ENCODE measurements around the gene RCVRN. TPM values are rescaled to one million over a fixed set of nuclear protein-coding genes. Genes with fewer than 3 reads are reported as not detected.
"Not testable (repeated sequence)": the region's sequence is repeated elsewhere in the genome, so short reads cannot be mapped to it uniquely, and the experiment has no call there.

Gene RCVRN
- total RNA-seq, 2 experiments from 2014 or later: not detected

DNA sequence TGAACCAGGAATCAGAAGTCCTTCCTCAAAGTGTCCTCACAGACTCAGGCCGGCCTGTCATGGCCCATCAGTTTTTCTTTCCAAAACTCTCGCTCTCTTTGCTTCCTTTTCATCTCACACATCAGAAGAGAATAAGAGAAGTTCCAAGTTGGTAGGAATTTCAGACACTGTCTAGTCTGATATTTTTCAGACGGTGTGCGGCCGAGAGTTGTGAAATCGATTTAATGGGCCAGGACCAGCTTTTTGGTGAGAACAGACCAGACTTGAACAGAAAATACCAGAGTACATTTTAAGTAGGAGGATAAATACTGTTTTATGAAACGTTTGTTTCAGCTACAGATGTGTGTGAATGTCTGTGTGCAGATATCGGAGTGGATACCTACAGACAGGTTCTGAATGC is 24.8 kb upstream of the RCVRN start:
- no peaks in the 10 kb centered on the region for H3K27me3 Mint-ChIP-seq
- H3K9me3 Mint-ChIP-seq: no peaks in the 10 kb centered on the region
- no peaks in the 10 kb centered on the region for H3K4me1 Mint-ChIP-seq
- H3K4me3 Mint-ChIP-seq: no peak overlapping the region
- H3K36me3 Mint-ChIP-seq: no peaks in the 10 kb centered on the region
- no peak overlapping the region for H3K27ac Mint-ChIP-seq
- no peak for DNase-seq

DNA sequence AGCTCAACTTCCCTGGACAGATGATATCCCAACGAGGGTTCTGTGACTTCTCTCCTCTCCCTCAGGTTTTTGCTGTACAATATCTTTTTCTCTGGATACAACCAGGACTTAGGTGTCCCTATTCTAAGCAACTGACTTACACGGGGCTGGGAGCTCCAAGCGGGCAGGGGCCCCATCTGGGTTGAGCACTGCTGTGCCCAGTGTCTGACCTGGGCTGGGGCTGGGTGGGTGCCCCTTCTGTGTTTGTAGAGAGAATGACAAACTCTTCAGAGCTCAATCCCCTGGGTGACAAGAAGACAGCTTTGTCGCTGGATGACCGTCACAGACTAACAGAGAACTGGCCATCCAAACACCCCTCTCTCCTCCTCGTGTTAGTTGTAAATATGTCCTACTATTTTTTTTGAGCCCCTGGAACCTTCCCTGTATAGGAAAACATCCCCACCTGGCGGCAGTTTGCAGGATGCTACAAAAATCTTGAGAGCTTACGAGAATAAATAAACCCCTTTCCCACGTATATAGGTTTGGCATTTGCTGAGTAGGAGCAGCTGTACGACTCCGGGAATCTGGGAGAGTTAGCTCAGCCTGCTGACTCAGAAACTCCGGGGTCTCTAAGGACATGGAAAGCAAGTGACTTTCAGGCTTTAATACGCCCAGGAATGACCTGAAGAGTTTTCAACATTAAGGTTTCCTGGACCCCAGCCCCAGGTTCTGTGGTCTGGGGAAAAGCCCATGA is 23.7 kb upstream of the RCVRN start:
- H3K27ac Mint-ChIP-seq: no peak overlapping the region
- H3K36me3 Mint-ChIP-seq: no peaks in the 10 kb centered on the region
- H3K27me3 Mint-ChIP-seq: no peaks in the 10 kb centered on the region
- H3K9me3 Mint-ChIP-seq: no peaks in the 10 kb centered on the region
- H3K4me3 Mint-ChIP-seq: no peak overlapping the region
- no peak for DNase-seq
- H3K4me1 Mint-ChIP-seq: peaks cover 2% of the 10 kb centered on the region

DNA sequence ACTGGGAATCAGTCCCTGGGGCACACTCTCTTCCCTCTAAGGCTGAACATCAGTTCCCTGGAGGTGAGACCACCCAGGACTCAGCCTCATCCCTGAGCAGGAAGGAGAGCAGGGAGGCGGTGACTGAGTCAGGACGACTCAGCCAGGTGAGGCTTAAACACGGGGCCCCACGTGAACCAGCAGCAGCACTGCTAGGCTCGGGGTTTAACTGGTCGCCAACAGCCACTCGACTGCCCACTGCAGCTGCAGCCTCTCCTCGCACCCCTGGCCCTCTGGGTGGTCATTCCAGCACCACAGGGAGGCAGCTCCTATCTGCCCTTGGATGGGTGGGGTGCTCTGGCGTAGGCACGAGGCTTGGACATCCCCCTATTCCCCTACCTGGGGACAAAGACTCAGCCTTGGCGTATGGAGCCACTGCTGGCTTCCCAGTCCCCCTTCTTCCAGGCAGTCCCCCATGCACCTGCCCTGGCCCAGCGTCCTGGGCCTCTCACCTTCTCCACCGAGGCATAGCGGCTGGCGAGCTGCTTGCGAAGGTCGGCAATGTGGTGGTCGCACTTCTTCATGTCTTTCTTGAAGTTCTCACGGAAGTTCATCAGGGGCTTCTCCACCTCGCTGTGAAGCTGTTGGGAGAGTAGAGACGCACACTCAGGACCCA is 21.2 kb upstream of the RCVRN start:
- Mint-ChIP-seq H3K36me3 (no peaks in the 10 kb centered on the region), H3K4me1 (peaks cover 2% of the 10 kb centered on the region), H3K27ac (no peak overlapping the region), H3K9me3 (no peaks in the 10 kb centered on the region), H3K4me3 (no peak overlapping the region), H3K27me3 (no peaks in the 10 kb centered on the region)
- DNase-seq: no peak

DNA sequence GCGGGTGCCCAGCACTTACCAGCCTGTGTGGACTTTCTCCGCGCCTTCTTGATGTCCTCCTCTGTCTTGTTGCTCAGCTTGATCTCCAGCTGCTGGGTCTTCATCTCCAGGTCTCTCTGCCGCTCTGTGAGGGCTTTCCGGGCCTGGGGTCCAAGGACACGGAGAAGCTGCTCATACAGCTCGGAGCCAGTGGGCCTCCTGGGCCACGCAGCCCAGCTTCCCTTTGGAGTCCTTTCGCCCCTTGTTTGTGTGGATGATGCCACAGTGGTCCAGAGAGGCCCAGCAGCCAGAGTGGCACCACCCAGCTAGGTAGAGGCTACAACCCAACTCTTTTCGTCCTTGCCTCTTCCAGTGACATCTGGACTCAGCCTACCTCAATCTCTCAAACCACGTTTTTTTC is 20.4 kb upstream of the RCVRN start:
- no peak overlapping the region for H3K27ac Mint-ChIP-seq
- H3K9me3 Mint-ChIP-seq: no peaks in the 10 kb centered on the region
- no peak for DNase-seq
- no peaks in the 10 kb centered on the region for H3K27me3 Mint-ChIP-seq
- H3K36me3 Mint-ChIP-seq: no peaks in the 10 kb centered on the region
- H3K4me3 Mint-ChIP-seq: no peak overlapping the region
- peaks cover 2% of the 10 kb centered on the region for H3K4me1 Mint-ChIP-seq

DNA sequence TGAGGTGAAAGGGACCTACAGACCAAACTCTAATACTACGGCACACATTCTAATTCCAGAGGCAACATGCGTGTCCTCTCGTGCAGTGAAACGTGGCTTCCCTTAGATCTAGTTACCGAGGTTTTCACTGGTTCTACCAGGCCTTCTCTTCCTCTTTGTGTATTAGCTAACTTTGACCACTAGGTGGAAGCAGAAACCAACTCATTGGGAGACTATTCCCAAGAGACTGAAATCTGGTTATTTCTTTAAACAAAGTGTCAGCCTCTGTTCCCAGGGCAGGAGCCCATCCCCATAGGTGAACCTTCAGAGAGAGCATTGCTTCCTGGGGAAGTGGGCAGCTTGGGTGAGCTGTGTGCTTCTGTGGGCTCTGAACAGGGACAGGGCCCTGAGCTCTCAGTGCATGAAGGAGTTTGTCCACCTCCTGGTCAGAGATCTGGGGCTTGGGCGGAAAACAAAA is 19.7 kb upstream of the RCVRN start:
- no peak for DNase-seq

DNA sequence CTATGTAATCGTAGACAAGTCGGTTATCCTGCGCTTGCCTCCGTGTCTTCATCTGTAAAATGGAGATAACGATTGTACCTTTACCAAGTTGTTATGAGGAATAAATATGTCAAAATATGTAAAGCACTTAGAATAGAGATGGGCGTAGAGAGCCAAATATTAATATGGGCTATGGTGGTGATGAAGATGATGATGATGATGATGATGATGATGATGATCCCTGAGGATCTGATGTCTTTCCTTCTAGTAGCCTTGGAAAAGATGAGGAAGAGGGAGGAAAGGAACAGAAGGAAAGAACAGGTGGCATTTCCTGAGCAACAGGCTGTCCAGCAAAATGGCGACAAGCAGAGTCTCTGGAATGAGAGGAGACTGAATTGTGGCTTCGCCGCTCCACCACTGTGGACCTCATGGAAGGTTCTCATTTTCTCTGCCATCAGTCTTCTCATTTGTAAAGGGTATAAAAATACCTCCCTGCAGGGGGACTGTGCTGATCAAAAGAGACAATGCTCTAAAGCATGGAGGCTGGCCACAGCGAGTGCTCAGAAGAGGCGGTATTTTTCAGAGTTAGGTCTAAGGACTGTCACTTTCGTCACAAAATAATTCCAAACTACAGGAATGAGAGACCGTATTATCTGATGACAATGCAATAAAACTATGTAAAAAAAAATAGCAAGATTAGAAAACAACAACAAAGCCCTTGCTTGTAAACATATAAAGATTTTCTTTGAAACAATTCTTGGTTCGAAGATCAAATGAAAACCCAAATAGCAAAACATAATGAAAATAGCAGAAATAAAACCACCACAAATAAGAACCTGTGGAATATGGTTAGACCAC is 17.2 kb upstream of the RCVRN start:
- Mint-ChIP-seq H3K27ac (no peak overlapping the region), H3K36me3 (no peaks in the 10 kb centered on the region), H3K4me3 (no peak overlapping the region), H3K27me3 (no peaks in the 10 kb centered on the region), H3K4me1 (peaks cover 2% of the 10 kb centered on the region), H3K9me3 (no peaks in the 10 kb centered on the region)
- DNase-seq: no peak

More for the DNA sequence above, 19.7 kb upstream of the RCVRN start:
- Mint-ChIP-seq H3K4me1 (peaks cover 2% of the 10 kb centered on the region), H3K27ac (no peak overlapping the region), H3K9me3 (no peaks in the 10 kb centered on the region), H3K4me3 (no peak overlapping the region), H3K27me3 (no peaks in the 10 kb centered on the region), H3K36me3 (no peaks in the 10 kb centered on the region)

DNA sequence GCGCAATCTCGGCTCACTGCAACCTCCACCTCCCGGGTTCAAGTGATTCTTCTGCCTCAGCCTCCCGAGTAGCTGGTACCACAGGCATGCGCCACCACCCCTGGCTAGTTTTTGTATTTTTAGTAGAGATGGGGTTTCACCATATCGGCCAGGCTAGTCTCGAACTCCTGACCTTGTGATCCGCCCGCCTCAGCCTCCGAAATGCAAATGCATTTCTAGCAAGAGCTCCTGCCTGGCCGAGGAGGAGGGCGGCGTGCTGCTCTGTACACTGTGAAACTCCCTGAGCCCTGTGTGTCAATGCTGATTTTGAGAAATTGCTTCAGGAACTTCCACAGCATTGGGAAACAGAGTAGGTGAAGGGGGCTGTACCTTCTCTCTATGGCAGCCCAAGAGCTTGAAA is 16.1 kb upstream of the RCVRN start:
- not testable (repeated sequence) for H3K4me1 Mint-ChIP-seq, H3K4me3 Mint-ChIP-seq, H3K36me3 Mint-ChIP-seq, H3K27me3 Mint-ChIP-seq, H3K27ac Mint-ChIP-seq, H3K9me3 Mint-ChIP-seq, DNase-seq

DNA sequence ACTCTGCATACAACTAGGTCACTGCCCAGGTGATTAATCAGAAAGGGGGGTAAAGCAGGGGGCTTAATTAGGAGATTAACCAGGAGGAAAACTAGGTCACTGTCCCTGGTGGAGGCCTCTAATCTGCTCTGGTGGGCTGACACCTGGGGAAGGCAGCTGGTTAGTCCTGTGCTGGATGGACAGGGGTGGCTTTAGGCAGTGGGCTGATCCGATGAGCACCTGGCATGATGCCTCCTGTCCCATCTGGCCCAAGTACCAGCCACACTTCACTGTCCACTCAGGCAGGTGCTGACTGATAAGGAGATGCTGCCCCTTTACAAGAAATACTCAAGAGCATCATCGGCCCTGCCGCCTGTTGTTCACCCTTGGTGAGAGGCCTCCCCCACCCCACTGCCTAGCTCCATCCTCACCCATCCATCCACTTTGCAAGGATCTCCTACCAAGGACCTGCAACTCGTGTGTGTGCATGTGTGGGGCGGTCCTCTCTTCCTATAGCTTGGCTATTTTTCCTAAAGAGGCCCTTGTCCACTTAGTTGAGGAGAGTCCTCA is 13.8 kb upstream of the RCVRN start:
- Mint-ChIP-seq H3K27me3 (no peaks in the 10 kb centered on the region), H3K9me3 (no peaks in the 10 kb centered on the region), H3K36me3 (no peaks in the 10 kb centered on the region), H3K27ac (no peak overlapping the region), H3K4me3 (no peak overlapping the region), H3K4me1 (no peaks in the 10 kb centered on the region)
- DNase-seq: no peak

DNA sequence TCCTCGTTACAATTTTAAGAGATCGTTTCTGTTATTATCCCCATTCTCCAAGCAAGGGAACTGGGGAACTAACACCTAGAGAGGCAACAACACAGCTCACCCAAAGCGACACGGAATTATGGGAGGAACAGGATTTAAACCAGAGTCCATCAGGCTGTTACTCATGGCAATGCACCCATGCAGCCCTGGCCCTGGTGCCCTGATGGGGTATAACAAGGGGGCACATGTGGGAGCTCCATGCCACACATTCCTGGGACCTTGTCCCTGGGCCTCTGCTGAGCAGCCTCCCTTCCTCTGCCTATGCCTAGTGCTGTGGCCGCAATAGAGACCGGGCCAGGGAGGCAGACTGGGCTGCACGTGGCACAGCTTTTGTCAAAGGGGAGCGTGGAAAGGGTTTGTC is 13.3 kb upstream of the RCVRN start:
- H3K27me3 Mint-ChIP-seq: no peaks in the 10 kb centered on the region
- H3K4me3 Mint-ChIP-seq: no peak overlapping the region
- no peak for DNase-seq
- no peaks in the 10 kb centered on the region for H3K9me3 Mint-ChIP-seq
- no peaks in the 10 kb centered on the region for H3K36me3 Mint-ChIP-seq
- H3K4me1 Mint-ChIP-seq: no peaks in the 10 kb centered on the region
- no peak overlapping the region for H3K27ac Mint-ChIP-seq

DNA sequence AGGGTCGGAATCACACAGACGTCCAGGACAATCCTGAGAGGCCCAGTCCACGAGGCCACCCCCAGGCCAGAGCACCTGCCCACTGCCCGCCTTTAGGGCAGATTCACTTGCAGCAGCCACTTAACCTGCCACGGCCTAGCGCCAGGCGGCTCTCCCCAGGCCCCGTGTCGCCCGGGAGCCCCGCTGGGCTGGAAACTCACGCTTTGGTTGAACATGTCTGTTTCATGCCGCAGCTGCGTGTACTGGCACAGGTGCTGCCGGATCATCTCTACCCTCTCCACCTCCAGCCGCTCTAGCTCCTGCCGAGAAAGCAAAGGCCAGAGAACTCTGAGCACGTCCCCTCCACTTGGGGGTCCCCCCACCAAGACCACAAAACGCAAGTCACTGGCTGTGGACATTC is 12.7 kb upstream of the RCVRN start:
- Mint-ChIP-seq H3K27ac (no peak overlapping the region), H3K4me3 (no peak overlapping the region), H3K36me3 (no peaks in the 10 kb centered on the region), H3K27me3 (no peaks in the 10 kb centered on the region), H3K9me3 (no peaks in the 10 kb centered on the region), H3K4me1 (no peaks in the 10 kb centered on the region)
- DNase-seq: no peak

DNA sequence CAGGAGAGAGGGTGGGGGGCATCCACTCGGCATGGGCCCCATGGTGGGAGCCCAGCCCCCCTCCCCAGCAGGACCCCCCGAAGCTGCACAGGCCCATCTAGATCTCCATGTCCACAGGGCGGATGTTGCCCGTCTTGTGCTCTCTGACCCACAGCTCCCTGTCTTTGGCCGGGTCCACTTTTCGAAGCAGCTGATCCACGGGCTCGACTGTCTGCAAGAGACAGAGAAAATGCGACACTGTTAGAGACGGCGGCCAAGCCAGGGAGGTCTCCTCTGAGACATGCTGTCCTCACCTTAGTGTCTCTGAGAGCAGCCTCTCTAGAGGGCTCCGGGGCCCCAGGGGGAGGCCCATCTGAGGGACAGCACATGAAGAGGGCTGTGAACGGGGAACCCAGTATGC is 12.1 kb upstream of the RCVRN start:
- DNase-seq: no peak
- Mint-ChIP-seq H3K36me3 (no peaks in the 10 kb centered on the region), H3K9me3 (no peaks in the 10 kb centered on the region), H3K27me3 (no peaks in the 10 kb centered on the region), H3K4me1 (no peaks in the 10 kb centered on the region), H3K4me3 (no peak overlapping the region), H3K27ac (no peak overlapping the region)

DNA sequence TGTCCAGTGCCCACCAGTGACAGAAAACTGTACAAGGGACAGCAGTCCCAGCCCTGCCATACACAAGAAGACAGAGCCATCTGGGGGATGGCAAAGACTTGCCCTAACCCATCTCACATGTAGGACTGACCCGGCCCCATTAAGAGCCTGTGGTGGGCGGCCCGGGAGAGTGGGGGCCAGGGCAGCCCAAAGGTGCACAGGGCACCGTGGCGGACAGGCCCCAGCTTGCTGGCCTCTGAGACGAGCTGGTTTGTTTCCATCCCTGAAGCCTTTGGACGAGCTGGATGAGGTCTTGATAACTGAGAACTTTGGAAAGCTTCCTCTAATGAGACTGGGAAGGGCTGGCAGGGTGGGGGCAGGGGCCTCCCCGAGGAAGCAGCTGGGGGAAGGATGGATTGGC is 11.0 kb upstream of the RCVRN start:
- Mint-ChIP-seq H3K4me1 (no peaks in the 10 kb centered on the region), H3K36me3 (no peaks in the 10 kb centered on the region), H3K27me3 (no peaks in the 10 kb centered on the region), H3K9me3 (no peaks in the 10 kb centered on the region), H3K4me3 (no peak overlapping the region), H3K27ac (no peak overlapping the region)
- DNase-seq: no peak

DNA sequence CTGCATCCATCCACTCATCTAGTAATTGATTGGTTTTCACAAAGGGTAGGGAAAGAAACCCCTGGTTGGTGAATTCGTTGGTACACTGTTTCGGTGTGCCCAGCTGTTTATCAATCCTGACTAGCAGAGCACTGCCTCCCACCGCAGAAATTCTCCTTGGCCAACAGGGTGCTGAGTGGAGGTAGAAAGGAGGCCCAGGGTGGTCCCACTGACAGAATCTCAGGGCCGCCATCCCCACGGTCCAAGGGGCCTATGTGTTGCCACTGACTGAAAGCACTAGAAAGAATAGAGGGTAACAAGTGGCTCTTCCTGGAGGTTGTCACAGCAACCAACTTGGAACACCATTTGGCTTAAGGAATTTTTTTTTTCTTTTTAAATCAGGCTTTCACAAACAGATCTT is 8.4 kb upstream of the RCVRN start:
- Mint-ChIP-seq H3K27ac (no peak overlapping the region), H3K9me3 (no peaks in the 10 kb centered on the region), H3K4me3 (no peak overlapping the region), H3K4me1 (no peaks in the 10 kb centered on the region), H3K27me3 (peaks cover 4% of the 10 kb centered on the region), H3K36me3 (no peaks in the 10 kb centered on the region)
- DNase-seq: no peak

DNA sequence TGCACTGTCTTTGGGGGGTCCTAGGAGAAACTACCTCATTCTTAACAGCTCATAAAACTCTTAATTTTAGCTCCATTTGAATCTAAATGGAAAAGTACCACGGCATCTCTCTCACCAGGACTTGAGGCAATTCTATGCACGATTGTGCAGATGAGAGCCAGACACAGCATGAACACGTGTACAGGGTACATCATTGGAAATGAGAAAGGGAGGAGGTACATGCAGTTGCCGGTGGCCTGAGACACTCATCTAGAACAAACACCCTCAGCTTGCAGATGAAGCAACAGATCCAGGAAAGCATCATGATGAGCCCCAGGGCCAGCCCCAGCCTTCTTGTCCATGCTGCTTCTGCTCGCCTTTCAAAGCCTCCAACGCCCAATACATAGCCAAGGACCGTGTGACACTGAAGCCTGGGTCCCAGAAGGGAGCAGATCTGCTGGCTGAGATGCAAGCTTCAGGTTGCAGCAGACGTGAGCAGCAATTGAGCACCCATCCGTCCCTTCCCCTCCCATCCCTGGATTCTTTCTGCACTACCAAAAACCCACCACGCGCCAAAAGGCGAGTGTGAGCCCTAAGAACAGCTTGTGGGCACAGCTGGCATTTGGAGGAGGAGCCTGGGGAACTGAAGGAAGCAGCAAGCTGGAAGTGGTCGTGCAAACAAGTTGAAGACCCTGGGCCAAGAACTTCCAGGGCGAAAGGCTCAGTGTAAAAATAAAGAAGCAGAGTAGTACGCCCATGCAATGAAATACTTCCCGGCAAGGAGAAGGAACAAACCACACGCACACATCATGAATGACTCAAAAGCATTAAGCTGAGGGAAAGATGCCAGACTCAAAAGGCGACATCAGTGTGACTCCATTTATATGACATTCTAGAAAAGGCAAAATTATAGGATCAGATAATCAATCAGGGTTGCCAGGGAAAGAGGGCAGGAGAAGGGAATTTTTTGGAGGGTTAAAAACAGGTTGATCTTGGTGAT is 7.3 kb upstream of the RCVRN start:
- no peak for DNase-seq
- Mint-ChIP-seq H3K36me3 (no peaks in the 10 kb centered on the region), H3K4me3 (no peak overlapping the region), H3K4me1 (no peaks in the 10 kb centered on the region), H3K27me3 (peaks cover 4% of the 10 kb centered on the region), H3K9me3 (no peaks in the 10 kb centered on the region), H3K27ac (no peak overlapping the region)
